ENCODE results near the gene RGS2.

DNA sequence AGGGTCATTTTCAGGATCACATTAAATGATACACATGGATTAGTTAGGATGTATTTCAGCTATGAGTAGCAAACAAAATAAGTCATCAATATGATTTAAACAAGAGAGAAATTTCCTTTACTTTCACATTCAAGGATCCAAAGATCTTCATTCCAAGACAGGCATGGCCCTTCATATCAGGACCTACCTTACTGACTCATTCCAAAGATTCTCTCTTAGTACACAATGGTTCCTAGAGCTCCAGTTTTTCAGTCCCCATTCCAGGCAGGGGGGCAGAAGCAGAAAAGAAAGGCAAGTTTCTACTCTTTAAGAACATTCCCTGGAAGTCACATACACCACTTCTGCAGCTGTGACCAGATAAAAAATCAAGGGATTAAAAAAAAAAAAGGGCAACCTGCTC is 23.7 kb downstream of the RGS2 start:
- TF ChIP-seq, protein P1, sequence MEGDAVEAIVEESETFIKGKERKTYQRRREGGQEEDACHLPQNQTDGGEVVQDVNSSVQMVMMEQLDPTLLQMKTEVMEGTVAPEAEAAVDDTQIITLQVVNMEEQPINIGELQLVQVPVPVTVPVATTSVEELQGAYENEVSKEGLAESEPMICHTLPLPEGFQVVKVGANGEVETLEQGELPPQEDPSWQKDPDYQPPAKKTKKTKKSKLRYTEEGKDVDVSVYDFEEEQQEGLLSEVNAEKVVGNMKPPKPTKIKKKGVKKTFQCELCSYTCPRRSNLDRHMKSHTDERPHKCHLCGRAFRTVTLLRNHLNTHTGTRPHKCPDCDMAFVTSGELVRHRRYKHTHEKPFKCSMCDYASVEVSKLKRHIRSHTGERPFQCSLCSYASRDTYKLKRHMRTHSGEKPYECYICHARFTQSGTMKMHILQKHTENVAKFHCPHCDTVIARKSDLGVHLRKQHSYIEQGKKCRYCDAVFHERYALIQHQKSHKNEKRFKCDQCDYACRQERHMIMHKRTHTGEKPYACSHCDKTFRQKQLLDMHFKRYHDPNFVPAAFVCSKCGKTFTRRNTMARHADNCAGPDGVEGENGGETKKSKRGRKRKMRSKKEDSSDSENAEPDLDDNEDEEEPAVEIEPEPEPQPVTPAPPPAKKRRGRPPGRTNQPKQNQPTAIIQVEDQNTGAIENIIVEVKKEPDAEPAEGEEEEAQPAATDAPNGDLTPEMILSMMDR (IDR thresholded peaks at IDR 0.05), result no peak
- TF ChIP-seq ZFX (IDR thresholded peaks at IDR 0.05; ENCODE audit: borderline replicate concordance), result no peak

Measured in 22Rv1 (cell line).